Inflammatory macrophage treated with lipopolysaccharide for 1 hour (primary cell): ENCODE data around the gene KRT6B.
"Not testable (repeated sequence)": the region's sequence is repeated elsewhere in the genome, so short reads cannot be mapped to it uniquely, and the experiment has no call there.

Experiments used
- DNase-seq, 2 donors: peaks; one replicate each; pipeline ENCODE4 v3.0.0-alpha.2; 2020 to 2022

The KRT6B gene

GRCh38 chr12:52464897-52465296 is 13.0 kb upstream of the KRT6B start:
- DNase-seq, result no peak

- no peak for DNase-seq
Observed at GRCh38 chr12:52461693-52462092, 9.7 kb upstream of the KRT6B start.

DNA sequence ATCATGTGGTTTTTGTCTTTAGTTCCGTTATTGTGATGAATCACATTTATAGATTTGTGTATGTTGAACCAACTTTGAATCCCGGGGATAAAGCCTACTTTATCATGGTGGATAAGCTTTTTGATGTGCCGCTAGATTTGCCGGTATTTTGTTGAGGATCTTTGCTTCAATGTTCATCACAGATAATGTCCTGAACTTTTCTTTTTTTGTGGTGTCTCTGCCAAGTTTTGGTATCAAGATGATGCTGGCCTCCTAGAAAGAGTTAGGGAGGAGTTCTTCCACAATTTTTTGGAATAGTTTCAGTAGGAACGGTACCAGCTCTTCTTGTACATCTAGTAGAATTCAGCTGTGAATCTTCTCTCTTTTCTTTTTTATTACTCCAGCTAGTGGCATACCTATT is 6.9 kb upstream of the KRT6B start:
- DNase-seq, result no peak

GRCh38 chr12:52455821-52456220 is 3.9 kb upstream of the KRT6B start:
- peak; percentile 22 to 30 for DNase-seq

- no peak for DNase-seq
Observed at GRCh38 chr12:52454411-52455201, 2.7 kb upstream of the KRT6B start.

DNA sequence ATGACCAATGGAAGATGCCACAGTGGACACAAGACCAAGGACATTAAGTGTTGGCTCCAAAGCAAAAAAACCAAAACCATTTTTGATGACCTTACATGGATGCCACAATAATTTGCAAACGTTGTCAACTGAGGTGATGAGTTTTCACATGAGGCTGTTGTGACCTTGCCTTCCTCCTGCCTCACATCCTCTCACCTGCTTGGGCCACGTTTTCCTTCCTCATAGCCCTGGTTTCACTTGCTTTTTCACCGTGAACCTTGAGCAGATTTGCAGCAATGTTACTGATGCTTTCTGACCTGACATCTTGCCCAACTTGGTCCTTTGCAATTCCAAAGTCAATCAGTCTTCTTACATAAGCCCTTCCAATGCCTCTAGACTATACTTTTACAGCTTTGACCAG is 3.7 kb downstream of the KRT6B start:
- DNase-seq, result no peak

GRCh38 chr12:52447196-52447595 is 4.8 kb downstream of the KRT6B start:
- not testable (repeated sequence) for DNase-seq

DNA sequence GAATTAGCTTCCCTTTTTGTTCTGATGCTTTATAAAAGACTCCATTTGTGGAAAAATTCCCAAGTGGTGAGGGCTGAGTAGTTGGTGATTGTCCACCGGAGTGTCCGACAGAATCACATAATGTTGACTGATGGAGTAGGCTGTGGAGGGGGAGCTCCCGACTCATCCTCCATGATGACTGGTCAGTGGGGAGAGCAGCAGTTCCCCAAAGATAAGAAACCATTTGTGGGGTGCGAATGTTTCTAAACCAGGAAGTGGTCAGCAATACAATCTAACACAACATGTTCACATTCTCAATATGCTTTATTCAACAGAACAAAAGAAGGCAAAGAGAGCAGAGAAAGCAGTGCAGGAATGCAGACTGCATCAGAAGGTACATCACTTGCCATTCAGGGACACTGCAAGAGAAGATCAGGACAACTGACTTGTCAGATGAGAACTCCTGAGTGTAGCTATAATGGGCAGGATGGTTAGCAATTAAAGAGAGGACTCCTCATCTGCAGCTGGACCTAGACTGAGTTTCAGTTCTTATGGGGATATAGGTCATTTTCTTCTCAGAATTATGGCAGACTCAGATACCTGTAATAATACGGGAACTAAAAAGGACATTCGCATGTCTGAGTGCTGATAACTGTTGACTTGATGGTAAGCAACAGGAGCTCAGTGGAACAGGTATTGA is 5.4 kb downstream of the KRT6B start:
- DNase-seq, result no peak

DNA sequence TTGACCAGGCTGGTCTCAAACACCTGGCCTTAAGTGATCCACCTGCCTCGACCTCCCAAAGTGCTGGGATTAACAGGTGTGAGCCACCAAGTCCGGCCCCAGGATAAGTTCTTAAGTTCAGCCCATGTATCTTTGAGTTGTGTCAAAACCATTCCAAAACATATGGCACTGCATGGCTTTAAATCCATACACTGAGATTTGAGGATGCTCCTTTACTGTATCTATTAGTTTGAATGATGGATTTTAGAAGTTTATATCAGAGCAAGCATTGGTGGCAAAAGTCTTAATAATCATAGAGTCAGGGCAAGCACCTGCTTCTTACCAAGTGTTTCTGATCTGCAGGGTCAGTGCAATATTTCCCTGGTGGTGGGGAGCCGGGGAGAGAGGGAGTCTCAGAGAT is 6.1 kb downstream of the KRT6B start:
- DNase-seq, result no peak

DNA sequence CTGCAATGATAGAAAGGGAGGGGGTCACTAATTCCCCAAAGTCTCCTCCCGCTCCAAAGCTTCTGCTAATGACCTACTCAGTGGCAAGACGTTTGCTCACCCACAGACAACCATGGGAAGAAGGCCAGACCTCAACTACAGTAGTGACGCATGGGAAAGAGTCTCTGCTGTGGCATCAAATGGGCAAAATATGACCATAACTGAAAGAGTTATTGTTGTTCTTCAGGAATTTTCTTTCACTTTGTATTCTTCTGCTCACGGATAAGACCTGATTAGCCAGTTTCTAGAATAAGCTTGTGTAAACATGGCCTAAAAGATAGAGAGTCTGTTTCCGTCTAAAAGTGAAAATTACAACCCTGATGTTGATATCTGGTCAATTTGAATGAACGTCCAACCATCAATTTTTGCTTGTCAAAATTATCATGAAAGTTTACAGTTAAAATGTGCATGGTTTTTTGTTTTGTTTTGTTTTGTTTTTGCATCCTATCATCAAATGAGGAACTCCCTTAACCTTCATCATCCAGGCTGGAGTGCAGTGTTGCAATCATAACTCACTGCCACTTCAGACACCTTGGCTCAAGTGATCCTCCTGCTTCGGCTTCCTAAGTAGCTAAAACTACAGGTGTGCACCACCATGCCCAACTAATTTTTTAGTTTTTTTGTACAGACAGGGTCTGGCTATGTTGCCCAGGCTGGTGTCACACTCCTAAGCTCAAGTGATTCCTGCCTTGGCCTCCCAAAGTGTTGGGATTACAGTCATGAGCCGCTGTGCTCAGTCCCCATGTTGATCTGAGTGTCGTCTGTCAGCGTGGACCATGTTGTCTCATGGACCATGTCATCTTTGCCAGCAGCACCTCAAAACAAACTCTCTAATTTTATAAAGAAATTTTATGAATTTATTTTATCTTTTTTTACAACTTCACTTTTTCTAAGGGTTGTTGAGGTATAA is 7.0 kb downstream of the KRT6B start:
- DNase-seq, result no peak

DNA sequence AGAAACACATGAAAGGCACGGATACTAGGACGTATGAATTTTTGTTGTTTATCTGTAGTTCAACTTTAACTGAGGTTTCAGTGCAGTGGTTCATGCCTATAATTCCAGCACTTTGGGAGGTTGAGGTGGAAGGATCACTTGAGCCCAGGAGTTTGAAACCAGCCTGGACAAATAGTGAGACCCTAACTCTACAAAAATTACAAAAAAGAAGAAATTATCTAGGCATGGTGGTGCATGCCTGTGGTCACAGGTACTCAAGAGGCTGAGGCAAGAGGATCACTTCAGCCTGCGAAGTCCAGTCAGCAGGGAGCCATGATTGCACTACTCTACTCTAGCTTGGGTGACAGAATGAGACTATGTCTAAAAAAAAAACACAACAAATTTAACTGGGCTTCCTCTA is 8.0 kb downstream of the KRT6B start:
- no peak for DNase-seq

DNA sequence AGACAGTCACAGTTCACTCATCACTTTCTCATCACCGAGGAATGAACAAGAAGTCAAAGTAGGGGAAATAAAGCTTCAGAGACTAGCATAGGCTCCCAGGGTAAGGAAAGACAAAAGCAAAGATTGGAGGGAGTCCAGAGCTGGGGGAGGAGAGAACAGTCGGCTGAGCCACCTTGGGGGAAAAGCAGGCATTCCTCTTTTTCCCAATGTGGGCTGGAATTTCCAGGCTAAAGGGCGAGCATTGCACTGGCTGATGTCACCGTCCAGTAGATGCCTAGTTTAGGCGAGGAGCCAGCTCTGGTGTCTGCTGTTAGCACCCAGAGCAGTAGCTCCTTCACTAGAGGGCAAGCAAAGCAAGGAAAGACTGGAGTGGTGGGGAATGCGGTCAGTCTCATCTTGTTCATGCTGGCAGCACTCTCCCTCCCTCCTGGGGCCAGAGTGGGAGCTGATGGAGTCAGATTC is 9.3 kb downstream of the KRT6B start:
- DNase-seq, result peak; percentile 13 to 36

- DNase-seq, result peak in 1 of 2 donors; percentile 2
Observed at GRCh38 chr12:52441320-52441911, 10.5 kb downstream of the KRT6B start.

- no peak for DNase-seq
Observed at GRCh38 chr12:52440821-52441319, 11.1 kb downstream of the KRT6B start.

DNA sequence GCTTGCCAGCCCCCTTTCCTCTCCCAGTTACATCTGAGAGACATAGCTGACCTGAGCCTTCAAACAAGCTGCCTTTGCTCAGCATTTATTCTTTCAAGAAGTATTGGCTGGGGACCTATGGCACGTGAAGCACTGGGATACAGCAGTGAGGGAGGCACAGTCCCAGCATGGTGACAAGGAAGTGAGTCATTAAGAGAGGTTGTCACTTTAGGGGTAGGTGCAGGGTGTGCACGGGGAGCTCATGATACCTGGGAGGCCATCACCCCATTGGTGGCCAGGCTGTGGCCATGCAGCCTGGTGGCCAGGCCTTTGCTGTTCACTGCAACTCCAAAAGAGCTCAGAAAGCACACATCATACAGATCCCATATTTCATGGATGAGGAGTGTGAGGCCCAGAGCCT is 12.1 kb downstream of the KRT6B start:
- no peak for DNase-seq

DNA sequence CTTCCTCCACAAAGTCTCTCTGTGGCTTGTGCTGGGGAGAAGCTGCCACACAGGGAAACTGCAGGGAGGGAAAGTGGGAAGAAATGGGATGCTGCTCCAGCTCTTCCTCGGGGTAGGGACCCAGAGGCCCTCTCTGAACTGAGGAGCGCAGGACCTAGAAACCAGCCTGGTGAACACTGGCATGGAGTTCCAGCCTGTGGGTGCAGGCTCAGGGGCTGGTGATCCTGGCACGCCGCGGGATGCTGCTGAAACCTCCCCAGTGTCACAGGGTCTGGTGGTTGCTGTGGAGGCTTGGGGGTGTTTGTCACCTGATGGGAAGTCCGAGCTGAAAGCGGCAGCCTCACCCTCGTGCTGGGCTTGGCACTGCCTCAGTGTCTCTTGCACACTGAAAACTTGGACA is 12.5 kb downstream of the KRT6B start:
- no peak for DNase-seq

GRCh38 chr12:52438305-52439301 is 13.3 kb downstream of the KRT6B start:
- no peak for DNase-seq

- DNase-seq, result no peak
Observed at GRCh38 chr12:52437508-52437907, 14.4 kb downstream of the KRT6B start.

GRCh38 chr12:52436828-52437474 is 15.0 kb downstream of the KRT6B start:
- no peak for DNase-seq

GRCh38 chr12:52436000-52436827 is 15.7 kb downstream of the KRT6B start:
- no peak for DNase-seq
